Mesodermal cell (in vitro differentiated cells): ENCODE data around the gene LAMA5.
A peak's percentile ranks its signal among the peaks of the same experiment; 100 is the strongest.

ENCODE experiments used
- H3K27ac ChIP-seq: 2 replicates; pipeline ENCODE4 v1.7.0; 2013; ENCODE audit warnings: mild to moderate bottlenecking, low read depth, low read length, moderate library complexity; ENCODE audit not compliant: severe bottlenecking
- H3K36me3 ChIP-seq: 2 replicates; pipeline ENCODE4 v1.7.1; 2013; ENCODE audit warnings: mild to moderate bottlenecking, low read length, moderate library complexity; ENCODE audit not compliant: control insufficient read depth, insufficient read depth
- H3K4me1 ChIP-seq: one replicate; pipeline ENCODE4 v1.7.1; 2013; ENCODE audit warnings: mild to moderate bottlenecking, low read length; ENCODE audit not compliant: insufficient read depth, control insufficient read depth, poor library complexity, severe bottlenecking
- H3K4me3 ChIP-seq: 2 replicates; pipeline ENCODE4 v1.7.0; 2013; ENCODE audit warnings: low read length, control low read depth, mild to moderate bottlenecking; ENCODE audit not compliant: insufficient read depth, poor library complexity, severe bottlenecking; ENCODE audit errors: extremely low read depth
- H3K9me3 ChIP-seq: 2 replicates; pipeline ENCODE4 v1.7.1; 2013; ENCODE audit warnings: mild to moderate bottlenecking, low read length, moderate library complexity; ENCODE audit not compliant: control insufficient read depth
- WGBS, 2 experiments: methylation state at CpG; one replicate each; pipeline ENCODE4 v1.1.5; 2013; ENCODE audit warnings: missing lambda C conversion rate in 2 of 2; ENCODE audit not compliant: insufficient coverage in 2 of 2; 5-methylcytosine and 5-hydroxymethylcytosine counted together

LAMA5 gene

GRCh38 chr20:62307226-62308101, 59.6 kb downstream of the LAMA5 start:
- Histone ChIP-seq H3K9me3 (no peaks in the 10 kb centered on the region), H3K4me1 (peaks cover 20% of the 10 kb centered on the region), H3K36me3 (peaks cover 82% of the 10 kb centered on the region), H3K4me3 (no peak overlapping the region), H3K27ac (no peak overlapping the region)
- WGBS, 2 experiments, result 97% methylated on average over 34 to 42 of the region's 42 CpGs

DNA sequence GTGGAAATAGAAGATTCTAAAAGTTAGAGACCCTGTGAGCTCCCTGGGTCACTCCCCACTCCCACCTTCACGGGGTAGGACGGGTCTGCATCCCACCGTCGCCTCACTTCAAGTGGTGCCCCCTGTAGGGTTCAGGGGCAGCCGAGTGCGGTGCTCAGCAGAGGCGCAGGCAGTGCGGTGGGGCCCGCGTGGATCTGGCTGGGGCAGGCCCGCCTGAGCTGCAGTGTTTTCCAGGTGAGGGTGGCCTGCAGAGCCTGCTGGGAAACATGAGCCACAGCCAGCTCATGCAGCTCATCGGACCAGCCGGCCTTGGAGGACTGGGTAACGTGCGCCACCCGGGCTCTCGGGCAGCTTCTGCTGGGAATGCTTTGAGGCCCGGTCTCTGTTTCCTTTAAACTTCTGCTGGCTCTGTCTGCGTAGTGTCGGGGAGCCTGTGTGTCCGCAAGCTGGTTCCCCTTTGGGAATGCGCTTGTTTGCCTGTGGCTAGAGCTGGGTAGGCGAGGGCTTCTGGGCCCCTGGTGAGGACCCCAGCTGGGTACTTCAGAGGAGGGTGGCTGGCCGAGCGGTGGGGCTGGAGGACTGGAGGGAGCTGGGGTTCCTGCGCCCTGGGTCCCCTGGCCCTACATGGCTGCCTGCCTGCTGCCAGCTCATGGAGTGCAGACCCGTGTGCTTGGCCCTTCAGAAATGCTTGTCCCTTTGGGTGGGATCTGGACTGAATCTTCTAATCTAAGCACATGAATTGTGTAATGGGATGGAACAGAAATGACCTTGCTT, 60.5 kb downstream of the LAMA5 start:
- WGBS, 2 experiments, result 94 to 96% methylated on average over 21 to 24 of the region's 27 CpGs
- Histone ChIP-seq H3K27ac (no peak overlapping the region), H3K4me3 (no peak overlapping the region), H3K36me3 (peaks cover 77% of the 10 kb centered on the region), H3K4me1 (peaks cover 20% of the 10 kb centered on the region), H3K9me3 (no peaks in the 10 kb centered on the region)

DNA sequence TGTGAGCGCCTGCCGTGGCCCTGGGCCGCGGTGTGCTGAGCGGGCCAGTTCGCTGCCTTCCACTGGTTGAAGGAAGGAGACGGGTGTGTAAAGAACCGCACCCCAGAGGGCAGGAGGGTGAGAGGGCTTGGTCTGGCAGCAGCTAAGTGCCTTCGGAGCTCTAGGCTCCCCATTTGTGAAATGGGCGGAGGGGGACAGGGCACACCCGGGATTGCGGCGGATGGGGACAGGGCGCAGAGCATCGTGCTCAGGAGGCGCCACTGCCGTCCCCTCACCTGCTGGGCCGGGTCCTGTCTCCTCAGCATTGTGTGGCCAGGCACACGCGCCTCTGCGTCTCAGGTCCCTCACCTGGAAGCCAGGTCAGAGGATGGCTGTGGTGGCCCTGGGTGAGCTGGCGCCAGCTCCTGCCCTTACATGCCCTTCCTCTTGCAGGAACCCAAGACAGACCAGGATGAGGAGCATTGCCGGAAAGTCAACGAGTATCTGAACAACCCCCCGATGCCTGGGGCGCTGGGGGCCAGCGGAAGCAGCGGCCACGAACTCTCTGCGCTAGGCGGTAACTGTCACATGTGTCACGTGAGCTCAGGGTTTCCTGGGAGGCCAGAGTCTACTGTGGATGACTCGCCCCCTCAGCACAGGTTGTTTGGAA, 61.2 kb downstream of the LAMA5 start:
- Histone ChIP-seq H3K9me3 (no peaks in the 10 kb centered on the region), H3K27ac (no peak overlapping the region), H3K4me3 (no peak overlapping the region), H3K4me1 (peaks cover 20% of the 10 kb centered on the region), H3K36me3 (peaks cover 71% of the 10 kb centered on the region)
- 92 to 93% methylated on average over 32 to 33 of the region's 33 CpGs for WGBS, 2 experiments

DNA sequence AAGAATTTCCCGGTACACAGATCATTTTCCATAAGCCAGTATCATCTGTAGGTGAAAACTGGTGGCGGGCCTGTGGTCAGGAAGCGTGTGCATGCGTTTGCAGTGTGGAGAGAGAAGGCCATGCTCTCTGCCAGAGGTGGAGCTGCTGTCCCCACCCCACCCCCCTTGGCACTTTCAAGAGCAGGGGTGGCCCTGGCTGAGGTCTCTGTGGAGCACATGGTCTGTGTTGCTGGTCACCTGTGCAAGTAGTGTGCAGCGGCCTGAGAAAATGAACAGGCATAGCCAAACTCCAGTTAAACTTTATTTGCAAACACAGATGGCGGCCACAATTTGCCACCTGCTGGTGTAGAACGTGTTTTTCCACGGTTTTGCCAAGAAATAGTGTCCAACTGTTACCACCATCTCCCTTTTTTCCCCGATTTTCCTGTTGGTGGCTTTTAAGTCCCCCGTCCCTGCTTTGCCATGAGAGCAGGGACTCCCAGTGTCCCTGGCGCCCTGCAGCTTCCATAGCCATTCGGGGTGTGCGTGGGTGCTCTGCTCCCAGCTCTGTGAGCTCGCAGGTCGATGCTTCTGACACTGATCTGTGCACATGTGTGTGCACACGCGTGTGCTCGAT, 61.9 kb downstream of the LAMA5 start:
- Histone ChIP-seq H3K9me3 (no peaks in the 10 kb centered on the region), H3K4me3 (peak overlapping the region; percentile 77), H3K27ac (no peak overlapping the region), H3K4me1 (peaks cover 20% of the 10 kb centered on the region), H3K36me3 (peaks cover 66% of the 10 kb centered on the region)
- 91 to 92% methylated on average over 15 to 16 of the region's 18 CpGs for WGBS, 2 experiments

GRCh38 chr20:62304331-62305148, 62.6 kb downstream of the LAMA5 start:
- H3K4me1 ChIP-seq, result peaks cover 20% of the 10 kb centered on the region
- H3K36me3 ChIP-seq, result peaks cover 58% of the 10 kb centered on the region
- peak overlapping the region; percentile 77 for H3K4me3 ChIP-seq
- no peak overlapping the region for H3K27ac ChIP-seq
- H3K9me3 ChIP-seq, result no peaks in the 10 kb centered on the region
- WGBS, 2 experiments, result 86 to 91% methylated on average over 23 to 29 of the region's 29 CpGs

DNA sequence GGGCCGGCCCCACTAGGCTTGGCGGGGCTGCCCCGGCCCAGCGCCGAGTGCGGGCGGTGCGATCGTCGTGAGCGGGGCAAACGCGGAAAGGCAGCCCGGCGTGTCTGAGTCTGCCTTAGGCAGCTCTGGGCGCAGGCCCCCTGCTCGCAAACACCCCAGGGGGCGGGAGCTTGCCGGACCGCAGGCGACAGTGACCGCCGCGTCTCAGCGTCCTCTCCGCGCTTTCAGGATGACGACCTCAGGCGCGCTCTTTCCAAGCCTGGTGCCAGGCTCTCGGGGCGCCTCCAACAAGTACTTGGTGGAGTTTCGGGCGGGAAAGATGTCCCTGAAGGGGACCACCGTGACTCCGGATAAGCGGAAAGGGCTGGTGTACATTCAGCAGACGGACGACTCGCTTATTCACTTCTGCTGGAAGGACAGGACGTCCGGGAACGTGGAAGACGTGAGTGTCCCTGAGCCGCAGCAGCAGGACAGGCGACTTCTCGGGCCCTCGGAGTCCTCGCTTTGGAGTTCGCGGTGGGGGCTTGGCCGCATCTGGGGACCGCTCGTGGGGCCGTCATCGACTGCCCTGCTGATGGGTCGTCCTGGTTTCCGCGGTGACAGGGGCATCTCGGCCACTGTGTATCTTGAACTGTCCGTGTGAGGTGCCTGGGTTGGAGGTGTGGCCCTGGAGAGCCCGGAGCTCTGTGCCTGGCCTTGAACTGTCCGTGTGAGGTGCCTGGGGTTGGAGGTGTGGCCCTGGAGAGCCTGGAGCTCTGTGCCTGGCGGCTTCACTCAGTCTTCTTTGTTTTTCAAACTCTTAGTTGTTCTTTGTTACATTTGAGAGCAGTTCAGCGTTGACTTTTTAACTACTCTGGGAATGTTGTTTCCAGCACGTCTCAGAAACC, 63.5 kb downstream of the LAMA5 start:
- peaks cover 52% of the 10 kb centered on the region for H3K36me3 ChIP-seq
- peak overlapping the region; percentile 67 for H3K27ac ChIP-seq
- peaks cover 20% of the 10 kb centered on the region for H3K4me1 ChIP-seq
- no peaks in the 10 kb centered on the region for H3K9me3 ChIP-seq
- H3K4me3 ChIP-seq, result peak overlapping the region; percentile 77
- WGBS, 2 experiments, result 3% methylated on average over 57 to 63 of the region's 66 CpGs

DNA sequence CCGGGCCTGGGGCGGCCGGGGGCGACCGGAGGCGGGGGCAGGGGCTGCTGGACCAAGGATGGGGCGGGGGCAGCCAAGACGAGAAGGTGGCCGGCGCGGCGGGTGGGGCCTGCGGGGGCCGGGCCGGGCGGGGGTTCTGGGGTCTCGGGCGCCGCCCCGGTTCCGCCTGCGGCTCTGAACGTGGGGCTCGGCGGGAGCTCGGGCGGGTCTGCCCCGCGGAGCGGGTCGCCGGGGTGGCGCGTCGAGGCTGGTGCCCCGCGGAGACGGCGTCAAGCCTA, 64.1 kb downstream of the LAMA5 start:
- Histone ChIP-seq H3K4me1 (peaks cover 20% of the 10 kb centered on the region), H3K27ac (peak overlapping the region; percentile 67), H3K36me3 (peaks cover 47% of the 10 kb centered on the region), H3K4me3 (peak overlapping the region; percentile 77), H3K9me3 (no peaks in the 10 kb centered on the region)
- WGBS, 2 experiments, result 0% methylated on average over 22 to 39 of the region's 39 CpGs

GRCh38 chr20:62302341-62303061, 64.6 kb downstream of the LAMA5 start, which contains the start of gene ADRM1:
Gene ADRM1 (plus strand): TSS chr20:62302997. CDS start chr20:62303569, 572 bp downstream.
- H3K36me3 ChIP-seq, result peaks cover 42% of the 10 kb centered on the region
- H3K4me3 ChIP-seq, result peak within 1 kb of the TSS; percentile 77
- peaks cover 20% of the 10 kb centered on the region for H3K4me1 ChIP-seq
- peak within 1 kb of the TSS; percentile 98 for H3K27ac ChIP-seq
- 0 to 1% methylated on average over 41 to 59 of the region's 81 CpGs for WGBS, 2 experiments
- no peaks in the 10 kb centered on the region for H3K9me3 ChIP-seq
